Ishikawa (cell line): Measurements from ENCODE around the gene RNF141.

Experiments used
- CEBPB ChIP-seq: IDR thresholded peaks from 2 replicates; pipeline ENCODE4 v1.6.1; 2012
- CREB1 ChIP-seq: IDR thresholded peaks from 2 replicates; pipeline ENCODE4 v1.6.1; 2012; ENCODE audit warnings: low read depth
- EGR1 ChIP-seq: IDR thresholded peaks from 2 replicates; pipeline ENCODE4 v1.6.1; 2012
- EP300 ChIP-seq: IDR thresholded peaks from 2 replicates; pipeline ENCODE4 v1.6.1; 2012; ENCODE audit warnings: borderline replicate concordance
- FOXM1 ChIP-seq: IDR thresholded peaks from 2 replicates; pipeline ENCODE4 v1.6.1; 2012; ENCODE audit warnings: low read depth, borderline replicate concordance
- MAX ChIP-seq: IDR thresholded peaks from 2 replicates; pipeline ENCODE4 v1.6.1; 2012
- NFIC ChIP-seq: IDR thresholded peaks from 2 replicates; pipeline ENCODE4 v1.6.1; 2012
- RAD21 ChIP-seq: IDR thresholded peaks from 2 replicates; pipeline ENCODE4 v1.6.1; 2012; ENCODE audit warnings: low read depth
- TAF1 ChIP-seq: IDR thresholded peaks from 2 replicates; pipeline ENCODE4 v1.6.1; 2012; ENCODE audit warnings: low read depth, mild to moderate bottlenecking
- TCF12 ChIP-seq: IDR thresholded peaks from 2 replicates; pipeline ENCODE4 v1.6.1; 2012; ENCODE audit warnings: low read depth
- TEAD4 ChIP-seq: IDR thresholded peaks from 2 replicates; pipeline ENCODE4 v1.6.1; 2012
- YY1 ChIP-seq: IDR thresholded peaks from 2 replicates; pipeline ENCODE4 v1.6.1; 2012; ENCODE audit warnings: low read depth
- ZBTB7A ChIP-seq: IDR thresholded peaks from 2 replicates; pipeline ENCODE4 v1.6.1; 2012; ENCODE audit warnings: low read depth
- TF ChIP-seq, protein P1 (sequence below): IDR thresholded peaks from 2 replicates; pipeline ENCODE4 v1.6.1; 2012
- TF ChIP-seq, protein P2 (sequence below): IDR thresholded peaks from 2 replicates; pipeline ENCODE4 v1.6.1; 2012; ENCODE audit warnings: low read depth, mild to moderate bottlenecking

RNF141 gene

DNA sequence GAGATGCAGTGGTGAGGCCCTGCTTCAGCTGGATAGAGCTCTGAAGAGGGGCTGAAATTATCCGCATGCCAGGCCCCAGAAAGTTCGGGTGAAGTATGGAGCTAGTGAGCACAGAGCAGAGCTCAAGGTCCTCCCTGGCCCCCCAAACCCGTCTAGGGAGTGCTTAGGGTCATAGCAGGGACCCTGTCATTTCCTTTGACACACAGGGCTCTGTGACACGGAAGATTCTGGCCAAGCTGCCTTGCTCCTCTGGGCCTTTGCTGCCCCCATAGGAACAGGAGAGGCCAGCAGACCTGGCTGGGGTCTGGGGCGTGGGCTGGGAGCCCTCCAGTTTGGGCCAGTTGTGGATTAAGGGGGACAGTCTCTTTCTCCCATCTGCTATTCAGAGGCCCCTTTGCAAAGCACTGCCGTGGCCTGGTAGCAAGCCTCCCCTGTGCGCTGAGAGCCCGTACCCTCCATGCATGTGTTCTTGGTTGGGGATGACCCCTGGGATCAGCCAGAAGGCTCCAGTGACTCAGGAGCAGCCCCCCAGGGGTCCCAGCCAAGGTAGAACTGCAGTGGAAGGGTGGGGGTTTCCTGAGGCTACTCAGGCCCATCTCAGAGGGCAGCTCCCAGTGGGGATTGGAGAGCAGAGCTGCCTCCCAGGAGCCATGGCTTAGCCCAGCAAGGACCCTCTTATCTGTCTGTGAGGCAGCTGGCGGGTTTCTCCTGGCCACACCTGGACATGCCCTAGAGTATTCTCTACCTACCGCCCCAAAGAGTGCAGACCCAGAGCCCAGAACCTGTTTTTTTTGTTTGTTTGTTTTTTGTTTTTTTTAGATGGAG, 42.3 kb downstream of the RNF141 start:
- TF ChIP-seq TAF1 (no peak), TEAD4 (no peak), MAX (no peak), CREB1 (no peak), RAD21 (no peak)
- TF ChIP-seq, protein P1, sequence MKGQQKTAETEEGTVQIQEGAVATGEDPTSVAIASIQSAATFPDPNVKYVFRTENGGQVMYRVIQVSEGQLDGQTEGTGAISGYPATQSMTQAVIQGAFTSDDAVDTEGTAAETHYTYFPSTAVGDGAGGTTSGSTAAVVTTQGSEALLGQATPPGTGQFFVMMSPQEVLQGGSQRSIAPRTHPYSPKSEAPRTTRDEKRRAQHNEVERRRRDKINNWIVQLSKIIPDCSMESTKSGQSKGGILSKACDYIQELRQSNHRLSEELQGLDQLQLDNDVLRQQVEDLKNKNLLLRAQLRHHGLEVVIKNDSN, result no peak

GRCh38 chr11:10498022-10498400, 43.0 kb downstream of the RNF141 start:
- no peak for TF ChIP-seq TCF12
- TF ChIP-seq, protein P2, sequence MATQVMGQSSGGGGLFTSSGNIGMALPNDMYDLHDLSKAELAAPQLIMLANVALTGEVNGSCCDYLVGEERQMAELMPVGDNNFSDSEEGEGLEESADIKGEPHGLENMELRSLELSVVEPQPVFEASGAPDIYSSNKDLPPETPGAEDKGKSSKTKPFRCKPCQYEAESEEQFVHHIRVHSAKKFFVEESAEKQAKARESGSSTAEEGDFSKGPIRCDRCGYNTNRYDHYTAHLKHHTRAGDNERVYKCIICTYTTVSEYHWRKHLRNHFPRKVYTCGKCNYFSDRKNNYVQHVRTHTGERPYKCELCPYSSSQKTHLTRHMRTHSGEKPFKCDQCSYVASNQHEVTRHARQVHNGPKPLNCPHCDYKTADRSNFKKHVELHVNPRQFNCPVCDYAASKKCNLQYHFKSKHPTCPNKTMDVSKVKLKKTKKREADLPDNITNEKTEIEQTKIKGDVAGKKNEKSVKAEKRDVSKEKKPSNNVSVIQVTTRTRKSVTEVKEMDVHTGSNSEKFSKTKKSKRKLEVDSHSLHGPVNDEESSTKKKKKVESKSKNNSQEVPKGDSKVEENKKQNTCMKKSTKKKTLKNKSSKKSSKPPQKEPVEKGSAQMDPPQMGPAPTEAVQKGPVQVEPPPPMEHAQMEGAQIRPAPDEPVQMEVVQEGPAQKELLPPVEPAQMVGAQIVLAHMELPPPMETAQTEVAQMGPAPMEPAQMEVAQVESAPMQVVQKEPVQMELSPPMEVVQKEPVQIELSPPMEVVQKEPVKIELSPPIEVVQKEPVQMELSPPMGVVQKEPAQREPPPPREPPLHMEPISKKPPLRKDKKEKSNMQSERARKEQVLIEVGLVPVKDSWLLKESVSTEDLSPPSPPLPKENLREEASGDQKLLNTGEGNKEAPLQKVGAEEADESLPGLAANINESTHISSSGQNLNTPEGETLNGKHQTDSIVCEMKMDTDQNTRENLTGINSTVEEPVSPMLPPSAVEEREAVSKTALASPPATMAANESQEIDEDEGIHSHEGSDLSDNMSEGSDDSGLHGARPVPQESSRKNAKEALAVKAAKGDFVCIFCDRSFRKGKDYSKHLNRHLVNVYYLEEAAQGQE, result no peak

DNA sequence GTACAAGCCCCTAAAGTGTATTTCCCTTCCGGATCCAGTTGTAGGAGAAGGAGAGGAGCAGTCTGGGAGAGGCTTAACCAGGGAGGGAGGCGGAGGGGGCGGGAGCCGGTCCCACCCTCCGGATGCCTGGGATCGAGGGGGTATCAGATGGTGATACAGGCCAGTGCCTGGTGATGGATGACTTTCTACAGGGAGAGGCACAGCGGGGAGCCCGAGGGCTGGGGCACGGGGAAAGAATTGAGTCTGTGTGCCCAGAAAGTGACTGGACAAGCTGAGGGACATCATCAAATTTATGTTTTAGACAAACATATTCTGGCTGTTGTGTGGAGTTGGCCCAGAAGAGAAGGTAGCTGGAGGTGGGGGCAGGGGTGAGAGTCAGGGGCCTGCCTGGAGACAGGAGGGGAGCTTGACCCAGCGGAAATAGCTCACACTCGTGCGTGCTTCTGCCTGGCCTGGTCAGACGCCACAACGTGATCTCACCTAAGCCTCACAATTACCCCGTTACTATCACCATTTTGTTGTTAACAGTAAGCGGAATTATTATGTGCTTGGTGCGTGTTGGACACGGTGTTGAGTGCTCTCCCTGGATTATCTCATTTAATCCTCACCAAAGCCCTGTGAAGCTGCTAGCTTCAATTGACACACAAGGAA, 43.5 kb downstream of the RNF141 start:
- TF ChIP-seq NFIC (no peak), TCF12 (no peak), ZBTB7A (no peak), FOXM1 (no peak)

GRCh38 chr11:10496296-10496936, 44.6 kb downstream of the RNF141 start:
- TF ChIP-seq TEAD4, result no peak
- TF ChIP-seq CREB1, result no peak
- no peak for TF ChIP-seq YY1
- TF ChIP-seq EGR1, result no peak
- no peak for TF ChIP-seq RAD21
- no peak for TF ChIP-seq FOXM1

DNA sequence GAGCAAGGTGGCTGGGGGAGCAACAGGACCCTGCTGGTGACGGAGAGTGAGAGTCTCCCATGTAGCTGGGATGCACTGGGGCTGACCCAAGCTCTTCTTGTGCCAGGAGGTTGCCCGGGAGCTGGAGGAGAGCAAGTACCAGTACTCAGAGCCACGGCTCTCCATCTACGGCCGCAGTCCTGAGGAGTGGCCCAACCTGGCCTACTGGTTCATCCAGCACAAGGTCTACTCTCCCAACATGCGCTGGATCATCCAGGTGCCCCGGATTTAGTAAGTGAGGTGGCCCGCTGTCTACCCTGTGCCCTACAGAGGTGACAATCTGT, 45.6 kb downstream of the RNF141 start:
- TF ChIP-seq CEBPB, result no peak
- no peak for TF ChIP-seq RAD21
- TF ChIP-seq EGR1, result no peak
- no peak for TF ChIP-seq EP300
- TF ChIP-seq NFIC, result no peak
- TF ChIP-seq YY1, result no peak

- TF ChIP-seq NFIC, result no peak
- TF ChIP-seq RAD21, result no peak
- no peak for TF ChIP-seq MAX
- TF ChIP-seq, protein P2, result no peak
- TF ChIP-seq ZBTB7A, result no peak
- TF ChIP-seq CEBPB, result no peak
These were observed 46.1 kb downstream of the RNF141 start for GRCh38 chr11:10494636-10495463.
